BJ (cell line): ENCODE results near the gene KRT33A. TPM values are rescaled to one million over a fixed set of nuclear protein-coding genes. Genes with fewer than 3 reads are reported as not detected.

Experiments
- CTCF ChIA-PET: fragments of 350-600 bp; formaldehyde crosslinking; extraction: SDS; loops from one replicate; lab custom pipeline; 2021; ENCODE audit warnings: antibody characterized with exemption, inconsistent platforms; lab: Yijun Ruan, JAX
- POLR2A ChIA-PET: fragments of 300-600 bp; sonication (Branson Sonifier 250); formaldehyde crosslinking; extraction: SDS; loops from one replicate; lab custom pipeline; 2021; ENCODE audit warnings: antibody characterized with exemption; lab: Charles Lee
- DNase-seq: peaks from one replicate; pipeline ENCODE4 v3.0.0-alpha.2; 2011; ENCODE audit warnings: low read depth
- H3K27me3 ChIP-seq: 2 replicates; pipeline ENCODE4 v1.6.0; 2011; ENCODE audit warnings: low read length; ENCODE audit not compliant: control insufficient read depth, insufficient read depth
- H3K36me3 ChIP-seq: 2 replicates; pipeline ENCODE4 v1.5.1; 2011; ENCODE audit warnings: low read length; ENCODE audit not compliant: control insufficient read depth, insufficient read depth
- H3K4me3 ChIP-seq: 2 replicates; pipeline ENCODE4 v1.5.1; 2011; ENCODE audit warnings: low read depth, mild to moderate bottlenecking, control low read depth, low read length
- CTCF ChIP-seq: IDR thresholded peaks from 2 replicates; pipeline ENCODE4 v1.5.1; 2011; ENCODE audit warnings: low read depth, mild to moderate bottlenecking, control low read depth, inconsistent platforms, low read length, moderate library complexity; ENCODE audit not compliant: insufficient read depth
- polyA plus RNA-seq: library from polyadenylated mRNA; depleted of rRNA; stranded (reverse); fragments of >200 nt; gene quantifications from 2 replicates; pipeline ENCODE4 v1.2.3, GENCODE V29; 2011

Gene KRT33A
- polyA plus RNA-seq, 1 experiment = not detected

- Histone ChIP-seq H3K36me3 (no peaks in the 10 kb centered on the region), H3K27me3 (no peaks in the 10 kb centered on the region), H3K4me3 (no peak overlapping the region)
- DNase-seq = no peak
- ChIA-PET POLR2A (no interaction called here), CTCF (interaction anchor here (1.1 to 1.8 kb wide), 3 partner anchors 18 to 537 kb away, joined by 3 to 8 read pairs (median 4); no protein-coding TSS in a partner anchor)
- no peak for TF ChIP-seq CTCF
These were observed 10.1 kb downstream of the KRT33A start for GRCh38 chr17:41340494-41340893.

GRCh38 chr17:41339571-41340172, 11.0 kb downstream of the KRT33A start:
- CTCF ChIA-PET = interaction anchor here (0.7 to 2.1 kb wide), 5 partner anchors 10 to 536 kb away, joined by 3 to 8 read pairs (median 4); no protein-coding TSS in a partner anchor
- POLR2A ChIA-PET = no interaction called here
- TF ChIP-seq CTCF = no peak

GRCh38 chr17:41338961-41339485, 11.6 kb downstream of the KRT33A start:
- Histone ChIP-seq H3K36me3 (no peaks in the 10 kb centered on the region), H3K27me3 (no peaks in the 10 kb centered on the region), H3K4me3 (no peak overlapping the region)
- TF ChIP-seq CTCF = no peak
- no peak for DNase-seq
- ChIA-PET POLR2A (no interaction called here), CTCF (interaction anchor here (0.6 to 2.1 kb wide), 6 partner anchors 10 to 535 kb away, joined by 3 to 8 read pairs (median 4); no protein-coding TSS in a partner anchor)

More at GRCh38 chr17:41339571-41340172, 11.0 kb downstream of the KRT33A start:
- DNase-seq = no peak
- H3K4me3 ChIP-seq = no peak overlapping the region
- H3K27me3 ChIP-seq = no peaks in the 10 kb centered on the region
- no peaks in the 10 kb centered on the region for H3K36me3 ChIP-seq

GRCh38 chr17:41335747-41336146, 14.9 kb downstream of the KRT33A start:
- CTCF ChIA-PET = no interaction called here
- POLR2A ChIA-PET = no interaction called here
- no peak for DNase-seq

More at GRCh38 chr17:41335747-41336146, 14.9 kb downstream of the KRT33A start:
- Histone ChIP-seq H3K27me3 (no peaks in the 10 kb centered on the region), H3K4me3 (no peak overlapping the region), H3K36me3 (no peaks in the 10 kb centered on the region)
- no peak for TF ChIP-seq CTCF
